GM19397 (cell line): Measurements from ENCODE around the gene SRPRB.

ENCODE experiments used
- ATAC-seq: cut with Tn5 transposase; IDR thresholded peaks from one replicate; pipeline ENCODE4 v1.9.1; 2021; ENCODE audit warnings: mild to moderate bottlenecking, moderate library complexity; ENCODE audit not compliant: unreplicated experiment

The SRPRB gene

DNA sequence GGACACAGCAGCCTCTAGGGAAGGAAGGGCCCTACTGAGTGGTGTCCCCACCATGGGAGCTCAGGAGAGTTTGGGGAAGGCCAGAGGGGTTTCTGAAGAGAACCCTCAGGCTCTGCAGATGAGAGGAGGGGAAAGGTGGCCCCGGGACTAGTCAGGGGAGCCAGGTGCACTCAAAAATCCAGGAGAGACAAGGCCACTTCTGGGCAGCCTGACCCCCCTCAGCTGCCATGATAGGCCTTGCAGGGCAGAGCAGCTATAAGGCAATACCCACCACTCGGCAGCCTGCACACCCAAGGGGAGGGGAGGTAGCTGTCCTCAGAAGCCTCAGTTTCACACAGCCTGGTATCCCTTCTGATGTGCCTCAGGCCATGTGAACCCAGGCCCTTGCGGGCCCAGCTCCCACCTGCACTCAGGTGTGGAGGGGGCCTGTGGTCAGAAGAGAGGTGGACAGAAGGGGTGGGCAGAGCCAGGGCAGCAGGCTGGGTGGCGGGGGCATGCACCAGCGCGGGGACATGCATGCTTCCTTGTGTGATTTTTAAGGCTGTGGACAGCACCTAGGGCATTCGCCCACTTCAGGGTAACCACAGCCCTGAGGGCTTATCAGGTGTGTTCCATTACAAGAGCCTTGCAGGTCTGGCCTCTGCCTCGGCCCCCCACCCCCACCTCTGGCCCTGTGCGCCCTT, 34.6 kb downstream of the SRPRB start:
- no peak for ATAC-seq

DNA sequence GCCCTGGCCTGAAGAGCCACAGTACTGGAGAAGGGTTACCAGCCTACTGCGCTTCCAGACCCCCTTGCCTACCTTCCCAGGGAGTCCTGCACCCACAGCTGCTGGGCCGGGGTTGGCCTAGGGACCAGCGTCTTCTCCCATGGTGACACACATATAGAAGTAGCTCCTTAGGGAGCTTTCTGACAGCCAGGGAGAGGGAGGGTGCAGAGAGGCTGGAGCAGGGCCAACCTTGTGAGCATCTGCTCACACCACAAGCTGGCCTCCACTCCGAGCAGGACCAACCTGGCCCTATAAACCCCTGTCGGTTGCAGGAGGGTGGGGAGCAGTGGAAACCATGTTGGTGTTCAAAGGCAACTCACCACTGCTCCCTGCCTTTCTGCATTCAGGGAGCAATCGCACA, 35.2 kb downstream of the SRPRB start:
- ATAC-seq, result no peak

DNA sequence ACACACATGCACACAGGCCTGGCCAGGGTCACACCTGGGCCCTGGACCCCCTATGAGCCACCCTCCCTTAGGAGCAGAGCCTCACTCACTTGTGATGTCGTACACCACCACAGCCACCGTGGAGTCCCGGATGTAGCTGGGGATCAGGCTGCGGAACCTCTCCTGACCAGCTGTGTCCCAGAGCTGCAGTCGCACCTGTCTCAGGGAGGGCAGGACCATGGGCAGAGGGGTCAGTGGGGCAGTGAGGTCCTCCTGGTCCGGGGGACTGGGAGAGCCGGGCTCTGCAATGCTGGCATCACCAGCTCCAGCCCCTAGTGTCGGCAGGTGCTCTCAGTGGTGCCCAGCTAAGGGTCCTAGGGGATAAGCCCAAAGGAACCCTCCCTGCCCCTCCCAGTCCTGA, 35.6 kb downstream of the SRPRB start:
- ATAC-seq, result no peak

DNA sequence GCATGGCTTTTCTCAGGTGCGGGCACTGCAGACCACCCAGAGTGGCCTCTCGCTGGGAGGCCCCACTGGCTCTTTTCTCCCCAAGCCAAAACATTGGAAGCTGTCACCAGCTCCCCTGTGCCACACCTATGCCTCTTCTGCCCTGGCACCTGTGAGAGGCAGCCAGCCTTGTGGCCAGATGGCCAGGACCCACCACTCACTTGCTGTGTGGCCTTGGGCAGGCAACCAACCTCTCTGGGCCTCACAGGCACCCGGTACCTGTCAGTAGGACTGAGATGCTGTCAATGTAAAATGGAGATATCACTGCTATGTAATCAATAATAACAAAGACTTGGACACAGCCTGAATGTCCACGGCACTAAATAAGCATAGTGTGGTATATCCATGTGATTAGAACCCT, 36.5 kb downstream of the SRPRB start:
- no peak for ATAC-seq

DNA sequence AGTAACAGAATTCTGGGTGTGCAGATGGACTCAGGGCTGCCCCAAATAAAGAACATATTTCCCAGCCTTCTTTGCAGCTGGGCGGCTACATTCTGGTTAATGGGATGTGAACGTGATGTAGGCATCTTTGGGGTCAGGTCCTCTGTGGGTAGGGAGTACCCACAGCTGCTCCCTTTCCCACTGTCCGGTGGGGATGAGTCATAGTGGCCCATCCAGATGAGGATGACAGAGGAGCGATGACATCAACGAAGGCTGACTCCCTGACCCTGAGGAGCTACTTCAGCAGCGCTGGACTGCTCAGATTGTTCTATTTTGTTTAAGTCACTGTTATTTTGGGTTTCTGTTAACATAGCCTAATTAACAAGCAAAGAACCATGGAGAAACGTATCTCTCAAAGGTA, 38.0 kb downstream of the SRPRB start:
- ATAC-seq, result no peak

DNA sequence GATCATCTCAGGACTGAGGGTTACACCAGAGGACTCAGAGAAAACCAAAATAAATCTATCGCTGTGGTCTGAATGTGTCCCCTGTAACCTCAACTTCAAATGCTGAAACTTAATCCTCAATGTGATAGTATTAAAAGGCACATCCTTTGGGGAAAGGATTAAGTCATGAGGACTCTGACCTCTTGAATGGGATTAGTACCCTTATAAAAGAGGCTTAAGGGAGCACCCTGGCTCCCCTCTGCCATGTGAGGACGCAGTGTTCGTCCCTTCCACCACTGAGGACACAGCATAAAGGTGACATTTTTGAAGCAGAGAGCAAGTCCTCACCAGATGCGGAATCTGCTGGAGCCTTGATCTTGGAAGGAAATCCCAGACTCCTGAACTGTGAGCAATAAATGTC, 39.5 kb downstream of the SRPRB start:
- no peak for ATAC-seq

DNA sequence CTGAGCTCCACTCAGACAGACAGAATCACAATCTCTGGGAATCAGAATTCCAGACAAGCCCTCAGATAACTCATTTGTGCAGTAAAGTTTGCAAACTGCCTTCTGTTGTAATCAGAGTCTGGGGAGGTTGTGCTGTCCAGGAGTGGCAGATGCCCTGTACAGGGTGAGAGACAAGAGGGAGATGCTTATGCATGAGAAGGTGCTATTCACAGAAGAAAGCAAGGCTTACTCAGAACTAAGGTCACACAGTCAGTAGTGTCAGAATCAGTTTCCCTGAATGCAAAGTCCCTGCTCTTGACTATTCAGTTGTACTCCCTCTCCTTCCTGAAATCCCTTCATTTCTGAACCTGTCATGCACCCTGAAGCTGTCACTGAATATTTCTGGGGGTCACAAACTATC, 43.7 kb downstream of the SRPRB start:
- ATAC-seq, result no peak

DNA sequence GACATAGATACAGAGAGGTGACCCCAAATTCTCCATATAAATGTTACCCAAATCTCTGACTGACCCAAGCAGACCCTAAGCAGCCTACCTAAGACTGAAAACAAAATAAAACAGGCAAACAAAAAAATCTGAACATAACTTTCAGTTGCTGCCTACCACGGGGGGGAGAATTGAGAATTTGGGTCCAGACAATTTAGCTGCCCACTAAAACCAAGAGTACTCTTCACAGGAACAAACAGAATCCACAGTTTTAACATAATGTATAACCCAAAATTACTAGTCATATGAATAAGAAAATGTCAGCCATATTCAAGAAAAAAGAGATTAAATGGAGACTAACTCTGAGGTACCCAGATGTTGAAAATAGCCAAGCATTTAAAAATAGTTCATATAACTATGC, 44.4 kb downstream of the SRPRB start:
- ATAC-seq, result no peak

DNA sequence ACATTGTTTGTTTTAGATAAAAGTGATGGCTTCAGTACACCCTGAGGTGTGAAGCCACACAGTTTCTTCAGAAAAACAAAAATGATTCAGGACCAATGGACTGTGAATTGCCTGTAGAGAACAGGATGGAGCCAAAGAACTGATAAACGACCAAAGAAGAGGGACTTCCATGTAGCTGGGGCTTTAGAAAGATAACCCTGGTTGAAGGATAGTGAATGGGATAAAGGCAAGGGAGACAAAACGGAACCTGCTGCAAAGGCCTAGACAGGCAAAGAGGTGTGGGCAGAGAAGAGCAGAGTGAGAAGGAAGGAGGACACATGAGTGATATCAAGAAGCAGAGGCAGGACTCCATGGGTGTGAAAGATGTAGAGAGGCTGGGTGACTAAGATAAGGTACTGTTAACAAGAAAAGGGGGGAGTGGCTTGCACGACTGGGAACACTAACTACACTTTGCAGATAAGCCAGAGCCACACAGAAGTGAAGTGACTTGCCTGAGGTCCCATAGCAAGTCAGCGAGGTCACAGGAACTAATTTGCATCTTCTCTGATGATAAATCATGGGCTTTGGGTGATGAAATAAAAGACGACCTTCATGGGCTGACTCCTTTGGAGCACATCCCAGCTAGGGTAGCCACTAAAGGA, 45.8 kb downstream of the SRPRB start:
- peak; percentile 53 for ATAC-seq

DNA sequence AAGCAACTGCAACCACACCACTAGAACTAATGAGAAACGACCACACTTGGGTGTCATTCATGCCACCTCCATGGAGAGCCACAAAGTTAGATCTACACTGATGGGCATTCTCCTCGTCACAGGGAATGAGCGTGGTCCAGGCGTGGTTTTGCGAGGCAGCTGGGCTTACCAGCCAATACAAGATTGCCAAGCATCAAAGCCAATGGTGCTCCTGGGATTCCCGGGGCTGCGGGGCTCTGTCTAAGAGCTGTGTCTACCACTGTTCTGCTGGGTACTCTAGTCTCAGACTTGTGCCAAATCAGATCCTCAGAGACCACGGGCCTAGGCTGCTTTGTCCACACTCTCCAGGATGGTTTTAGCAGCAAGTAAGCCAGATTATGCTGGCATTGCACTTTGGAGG, 46.3 kb downstream of the SRPRB start:
- no peak for ATAC-seq

DNA sequence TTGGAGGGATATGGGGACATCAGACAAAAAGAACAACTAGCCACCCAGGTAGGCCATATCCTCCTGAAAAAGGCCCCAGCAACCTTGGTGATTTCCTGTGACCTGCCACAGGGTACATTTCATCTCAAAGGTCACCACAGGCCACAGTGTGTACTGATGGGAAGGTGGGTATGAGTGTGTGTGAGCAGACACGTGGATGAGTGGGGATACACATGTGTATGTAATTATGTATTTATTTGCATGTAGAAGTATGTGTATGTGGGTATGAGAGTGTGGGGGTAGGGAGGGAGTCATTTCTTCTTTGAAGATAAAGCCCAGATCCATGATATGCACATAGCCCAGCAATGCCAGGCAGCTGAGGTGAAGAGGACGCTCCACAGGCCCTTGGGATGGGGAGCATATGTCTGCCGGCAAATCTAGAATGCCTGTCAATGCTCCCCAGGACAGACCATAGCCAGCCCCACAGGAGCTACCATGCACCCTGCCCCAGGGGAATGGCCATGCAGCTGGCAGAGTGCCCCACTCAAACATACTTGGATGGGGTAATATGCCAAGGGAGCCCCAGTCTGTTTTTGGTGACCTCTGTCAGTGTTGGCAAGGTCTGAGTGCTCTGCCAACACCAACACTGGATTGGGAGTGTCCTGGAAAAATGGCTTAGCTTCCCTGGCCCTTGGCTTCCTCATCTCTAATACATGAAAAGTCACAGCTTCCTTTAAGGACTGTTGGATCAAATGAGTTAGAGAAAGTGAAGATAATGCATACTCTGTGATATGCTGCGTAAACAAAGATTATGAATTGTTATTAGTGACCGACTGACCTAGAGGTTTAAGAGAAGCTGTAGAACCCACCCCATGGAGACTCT, 47.7 kb downstream of the SRPRB start:
- no peak for ATAC-seq

DNA sequence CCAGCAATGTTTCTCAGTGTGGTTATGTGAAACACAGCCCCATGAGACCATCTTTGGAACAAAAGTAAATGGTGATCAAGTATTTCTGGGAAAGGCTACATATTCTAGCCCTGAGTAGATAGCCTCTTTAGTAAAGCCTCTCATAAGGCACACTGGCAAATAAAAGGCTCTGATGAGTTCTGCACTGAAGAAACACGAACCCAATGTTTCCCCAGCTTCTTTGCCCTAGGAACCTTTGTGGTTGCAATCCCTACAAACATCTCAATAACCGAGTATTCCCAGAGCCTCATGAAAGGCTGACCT, 48.3 kb downstream of the SRPRB start:
- ATAC-seq, result no peak

DNA sequence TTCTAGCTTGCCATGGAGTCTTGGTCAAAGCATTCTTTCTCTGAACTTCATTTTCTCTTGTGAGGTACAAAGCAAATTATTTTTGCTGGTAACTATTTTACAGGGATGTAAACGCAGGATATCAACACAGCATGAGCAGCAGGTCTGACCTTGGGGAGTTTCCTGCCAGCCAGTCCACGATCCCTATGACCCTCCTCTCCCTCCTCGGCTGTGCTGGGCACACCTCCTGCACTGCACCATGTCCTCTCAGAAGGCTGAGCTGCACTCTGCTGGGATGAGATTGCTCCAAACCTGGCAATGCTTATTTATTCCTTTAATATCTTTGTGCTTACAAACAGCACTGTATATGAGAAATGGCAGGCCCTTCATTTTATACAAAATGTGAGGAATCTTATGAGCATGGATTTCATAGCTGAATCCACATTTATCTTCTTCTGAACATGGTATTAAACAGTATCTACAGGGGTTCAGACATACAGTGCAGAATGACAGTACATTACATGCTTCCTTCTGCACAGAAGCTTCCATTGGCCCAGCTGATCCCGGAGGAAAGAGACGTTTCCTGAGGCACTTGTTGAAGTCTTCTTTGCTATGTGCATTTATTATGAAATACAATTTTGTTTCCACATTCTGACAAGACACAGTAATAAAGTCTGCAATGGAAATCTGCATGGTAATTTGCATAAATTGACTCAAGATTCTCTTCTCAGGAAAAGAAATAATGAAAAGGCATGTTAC, 48.8 kb downstream of the SRPRB start:
- no peak for ATAC-seq

DNA sequence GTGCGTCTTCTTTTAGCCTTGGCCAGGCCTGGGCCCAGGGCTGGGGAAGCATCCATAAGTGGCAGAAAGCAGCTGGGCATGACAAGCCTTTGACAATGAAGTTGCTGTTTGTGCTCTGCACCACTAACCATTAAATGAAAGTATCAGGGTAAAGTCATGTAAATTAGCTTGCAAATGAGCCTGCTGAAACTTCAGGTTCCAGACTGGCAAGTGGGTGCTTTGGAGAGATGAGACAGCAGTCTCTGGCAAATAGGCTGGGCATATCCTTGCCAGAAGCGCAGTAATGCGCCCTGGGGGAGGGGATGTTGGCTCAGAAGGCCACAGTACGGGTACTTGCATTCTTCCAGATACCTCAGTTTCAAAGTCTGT, 49.4 kb downstream of the SRPRB start:
- no peak for ATAC-seq

DNA sequence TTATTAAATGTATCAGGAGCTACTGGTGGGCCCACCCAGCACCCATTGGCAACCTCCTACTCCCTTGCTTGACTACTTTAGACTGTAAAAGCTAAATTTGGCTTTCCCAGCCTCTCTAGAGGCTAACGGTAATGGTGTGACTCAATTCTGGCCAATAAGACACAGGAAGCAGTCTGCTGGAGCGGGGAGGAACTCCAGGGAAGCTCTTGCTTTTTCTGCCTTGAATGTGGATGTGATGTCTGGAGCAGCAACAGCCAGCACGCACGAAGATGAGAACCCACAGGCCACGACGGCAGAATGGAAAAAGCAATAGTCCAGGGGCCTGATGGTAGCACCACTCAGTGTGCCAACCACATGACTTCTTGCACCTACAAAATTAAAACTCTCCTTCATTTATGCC, 50.2 kb downstream of the SRPRB start:
- ATAC-seq, result no peak

DNA sequence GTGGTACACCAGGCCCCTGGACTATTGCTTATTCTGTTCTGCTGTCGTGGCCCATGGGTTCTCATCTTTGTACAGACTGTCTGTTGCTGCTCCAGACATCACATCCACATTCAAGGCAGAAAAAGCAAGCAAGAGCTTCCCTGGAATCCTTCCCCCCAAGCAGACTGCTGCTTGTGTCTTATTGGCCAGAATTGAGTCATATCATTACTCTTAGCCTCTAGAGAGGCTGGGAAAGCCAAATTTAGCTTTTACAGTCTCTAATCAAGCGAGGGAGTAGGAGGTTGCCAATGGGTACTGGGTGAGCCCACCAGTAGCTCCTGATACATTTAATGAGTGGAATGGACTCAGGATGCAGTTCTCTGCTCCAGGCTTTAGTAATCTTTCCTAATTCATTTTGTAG, 50.7 kb downstream of the SRPRB start:
- ATAC-seq, result no peak

DNA sequence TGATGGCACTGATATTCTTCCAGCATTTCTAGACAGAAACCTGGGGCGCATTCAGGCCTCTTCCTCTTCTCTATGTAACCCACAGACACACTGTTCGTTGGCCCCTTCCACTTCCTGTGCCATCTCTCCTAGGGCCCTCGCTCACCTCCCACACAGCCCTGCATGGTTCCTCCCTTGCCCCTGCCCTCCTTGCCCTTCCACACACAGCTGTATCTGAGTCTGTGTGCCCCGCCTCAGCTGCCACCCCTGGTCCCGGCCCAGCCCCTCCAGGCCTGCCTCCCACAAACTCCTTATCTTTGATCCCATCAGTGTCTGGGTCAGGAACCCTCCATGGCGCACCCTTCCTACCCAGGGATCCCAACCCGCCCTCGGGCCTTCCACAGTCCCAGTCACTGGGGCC, 52.2 kb downstream of the SRPRB start:
- ATAC-seq, result no peak

DNA sequence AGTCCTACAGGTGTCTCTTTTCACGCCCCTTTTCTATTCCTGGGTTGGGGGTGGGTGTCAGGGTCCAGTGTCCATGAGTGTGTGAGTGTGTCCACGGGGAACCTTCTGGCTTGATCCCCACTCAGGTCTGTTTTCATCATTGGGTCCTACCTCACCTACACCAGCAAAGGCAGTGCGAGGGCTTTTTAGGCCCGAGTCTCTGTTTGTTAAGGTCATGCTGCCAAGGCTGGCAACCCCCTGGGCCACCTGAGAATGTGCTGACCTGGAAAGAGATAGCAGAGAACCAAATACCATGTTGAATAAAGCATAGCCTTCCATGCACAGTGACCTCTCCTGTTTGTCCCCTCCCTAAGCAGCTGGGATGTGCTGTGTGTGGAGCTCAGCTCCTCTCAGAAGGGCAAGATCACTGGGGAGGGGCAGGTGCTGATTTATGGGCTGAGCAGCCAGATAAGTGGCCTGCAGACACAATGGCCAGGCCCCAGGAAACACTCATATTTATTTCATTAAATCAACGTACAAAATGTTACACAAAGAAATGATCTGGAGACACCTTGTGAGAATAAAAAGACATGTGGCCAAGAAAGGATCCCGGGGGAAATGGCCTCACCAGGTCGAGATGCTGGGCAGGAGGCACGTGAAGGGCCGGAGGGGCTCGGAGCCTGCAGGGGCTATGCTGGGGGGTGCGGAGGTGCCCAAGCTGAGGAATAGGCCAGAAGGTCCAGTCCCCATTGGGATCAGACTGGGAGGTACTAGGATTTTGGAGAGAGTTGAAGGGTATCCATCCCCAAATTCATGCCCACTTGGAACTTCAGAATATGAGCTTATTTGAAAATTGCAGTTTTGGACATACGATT, 54.0 kb downstream of the SRPRB start:
- ATAC-seq, result no peak

DNA sequence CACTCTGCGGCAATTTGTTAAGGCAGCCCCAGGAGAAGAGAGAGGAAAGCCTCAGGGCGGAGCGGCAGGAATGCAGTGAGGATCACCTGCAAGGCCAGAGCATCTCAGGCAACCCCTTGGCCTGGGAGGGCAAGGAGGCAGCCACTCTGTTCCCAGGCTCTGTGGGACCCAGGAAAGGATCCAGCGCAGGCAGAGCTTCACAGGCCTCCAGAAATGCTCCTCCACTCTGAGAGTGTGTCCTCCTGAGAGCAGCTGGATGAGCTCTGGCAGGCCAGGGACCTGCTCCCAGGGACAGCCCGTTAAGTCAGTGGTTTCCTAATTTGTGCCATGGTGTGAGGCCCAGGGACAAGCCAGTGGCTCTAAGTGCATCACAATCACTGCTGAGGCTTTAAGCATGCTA, 54.9 kb downstream of the SRPRB start:
- no peak for ATAC-seq

DNA sequence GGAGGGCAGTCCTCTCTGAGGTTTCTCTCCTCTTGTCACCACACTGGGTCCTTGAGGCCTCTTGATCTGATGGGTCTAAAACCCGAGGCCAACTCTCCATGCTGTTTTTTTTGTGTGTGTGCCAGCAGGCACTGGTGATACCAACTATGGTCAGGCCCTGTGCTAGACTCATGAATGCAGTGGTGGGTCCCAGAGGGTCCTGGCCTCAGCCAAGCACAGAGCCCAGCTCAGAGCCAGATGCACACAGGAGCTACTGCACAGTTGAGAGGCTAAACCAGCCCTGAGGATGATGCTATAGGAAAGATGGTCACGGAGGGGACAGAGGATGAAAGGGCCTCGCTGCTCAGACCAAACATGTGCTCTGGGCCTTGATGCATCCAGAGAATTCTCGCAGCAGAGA, 56.5 kb downstream of the SRPRB start:
- ATAC-seq, result no peak

DNA sequence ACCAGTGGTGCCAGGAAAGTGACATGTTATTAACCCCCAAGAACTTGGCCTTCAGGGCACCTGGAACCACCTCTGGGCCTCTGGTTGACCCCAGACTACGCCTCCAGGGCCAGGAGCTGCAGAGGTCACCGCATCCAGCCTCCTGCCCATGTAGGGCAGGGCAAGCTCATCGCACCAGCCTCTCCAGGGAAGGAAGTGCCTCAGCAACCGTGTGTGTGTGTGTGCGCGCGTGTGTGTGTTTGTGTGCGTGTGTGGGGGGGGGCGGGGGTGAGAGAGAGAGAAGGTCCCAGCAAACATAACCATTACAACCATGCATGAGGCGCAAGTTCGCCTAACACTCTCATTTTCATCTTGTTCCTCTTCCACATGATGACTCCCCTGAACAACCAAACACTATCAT, 58.3 kb downstream of the SRPRB start:
- ATAC-seq, result no peak
